PC-9 (cell line): ENCODE data around the gene WDFY3.

Experiments used
- EZH2 ChIP-seq: fragments of 200-600 bp; sonication (generic); IDR thresholded peaks from 2 replicates; pipeline ENCODE4 v1.8.0; 2017; ENCODE audit warnings: antibody characterized with exemption, low read depth
- TF ChIP-seq, protein P1 (sequence below): fragments of 200-600 bp; sonication (generic); conservative IDR thresholded peaks from 2 replicates; pipeline ENCODE4 v1.6.1; 2017; ENCODE audit warnings: mixed run types, antibody characterized with exemption, mild to moderate bottlenecking, moderate library complexity

DNA sequence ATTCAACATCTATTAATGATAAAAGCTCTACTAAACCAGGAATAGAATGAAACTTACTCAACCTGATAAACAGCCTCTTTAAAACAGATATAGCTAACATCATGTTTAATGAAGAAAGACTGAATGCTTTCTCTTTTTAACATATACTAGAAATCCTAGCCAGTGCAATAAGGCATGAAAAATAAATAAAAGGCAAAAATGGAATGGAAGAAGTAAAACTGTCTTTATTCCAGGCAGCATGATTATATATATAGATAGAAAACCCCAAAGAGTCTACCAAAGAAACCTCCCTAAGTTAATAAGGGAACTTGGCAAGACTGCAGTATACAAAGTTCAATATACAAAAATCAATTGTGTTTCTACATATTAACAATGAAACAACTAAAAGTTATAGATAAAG is 25.5 kb downstream of the WDFY3 start:
- no peak for TF ChIP-seq EZH2
- TF ChIP-seq, protein P1, sequence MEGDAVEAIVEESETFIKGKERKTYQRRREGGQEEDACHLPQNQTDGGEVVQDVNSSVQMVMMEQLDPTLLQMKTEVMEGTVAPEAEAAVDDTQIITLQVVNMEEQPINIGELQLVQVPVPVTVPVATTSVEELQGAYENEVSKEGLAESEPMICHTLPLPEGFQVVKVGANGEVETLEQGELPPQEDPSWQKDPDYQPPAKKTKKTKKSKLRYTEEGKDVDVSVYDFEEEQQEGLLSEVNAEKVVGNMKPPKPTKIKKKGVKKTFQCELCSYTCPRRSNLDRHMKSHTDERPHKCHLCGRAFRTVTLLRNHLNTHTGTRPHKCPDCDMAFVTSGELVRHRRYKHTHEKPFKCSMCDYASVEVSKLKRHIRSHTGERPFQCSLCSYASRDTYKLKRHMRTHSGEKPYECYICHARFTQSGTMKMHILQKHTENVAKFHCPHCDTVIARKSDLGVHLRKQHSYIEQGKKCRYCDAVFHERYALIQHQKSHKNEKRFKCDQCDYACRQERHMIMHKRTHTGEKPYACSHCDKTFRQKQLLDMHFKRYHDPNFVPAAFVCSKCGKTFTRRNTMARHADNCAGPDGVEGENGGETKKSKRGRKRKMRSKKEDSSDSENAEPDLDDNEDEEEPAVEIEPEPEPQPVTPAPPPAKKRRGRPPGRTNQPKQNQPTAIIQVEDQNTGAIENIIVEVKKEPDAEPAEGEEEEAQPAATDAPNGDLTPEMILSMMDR, result no peak
